Endothelial cell (in vitro differentiated cells): Measurements from ENCODE around the gene ZNF117. TPM values are rescaled to one million over a fixed set of nuclear protein-coding genes. Genes with fewer than 3 reads are reported as not detected.
"Not testable (repeated sequence)": the region's sequence is repeated elsewhere in the genome, so short reads cannot be mapped to it uniquely, and the experiment has no call there.

Experiments
- DNase-seq: peaks from one replicate; pipeline ENCODE4 v3.0.0; 2021; ENCODE audit warnings: low spot score
- H3K27ac Mint-ChIP-seq: one replicate; pipeline ENCODE4 v1.8.0; 2021; ENCODE audit warnings: mixed read lengths, inconsistent platforms; ENCODE audit not compliant: unreplicated experiment
- H3K27me3 Mint-ChIP-seq: one replicate; pipeline ENCODE4 v1.8.0; 2021; ENCODE audit warnings: mild to moderate bottlenecking, moderate library complexity, mixed read lengths, inconsistent platforms; ENCODE audit not compliant: unreplicated experiment
- H3K36me3 Mint-ChIP-seq: one replicate; pipeline ENCODE4 v1.8.0; 2021; ENCODE audit warnings: mild to moderate bottlenecking, low read depth, mixed read lengths, inconsistent platforms; ENCODE audit not compliant: unreplicated experiment
- H3K4me1 Mint-ChIP-seq: one replicate; pipeline ENCODE4 v1.8.0; 2021; ENCODE audit warnings: mild to moderate bottlenecking, mixed read lengths, inconsistent platforms; ENCODE audit not compliant: unreplicated experiment
- H3K4me3 Mint-ChIP-seq: one replicate; pipeline ENCODE4 v1.8.0; 2021; ENCODE audit warnings: mild to moderate bottlenecking, mixed read lengths, inconsistent platforms; ENCODE audit not compliant: unreplicated experiment
- H3K9me3 Mint-ChIP-seq: one replicate; pipeline ENCODE4 v1.8.0; 2021; ENCODE audit warnings: mixed read lengths, inconsistent platforms; ENCODE audit not compliant: unreplicated experiment
- CTCF ChIP-seq: fragments of 200-600 bp; sonication (generic); IDR thresholded peaks from one replicate; pipeline ENCODE4 v1.5.0; 2021; ENCODE audit warnings: antibody characterized with exemption; ENCODE audit not compliant: unreplicated experiment
- total RNA-seq: library from RNA; stranded (reverse); fragmentation: NEBNext Ultra II Directional; extraction: Animal tissue kit (Norgen Biotek cat#: 25700); gene quantifications from one replicate; pipeline ENCODE4 v1.2.1, GENCODE V29; 2021; ENCODE audit not compliant: unreplicated experiment

The ZNF117 gene
- total RNA-seq, 1 donor from 2014 or later: 42.0 TPM

GRCh38 chr7:65009394-65009793 lies 18.6 kb upstream of the ZNF117 start:
- H3K27me3 Mint-ChIP-seq, H3K9me3 Mint-ChIP-seq, DNase-seq: not testable (repeated sequence)

GRCh38 chr7:65007036-65007435 lies 16.2 kb upstream of the ZNF117 start:
- not testable (repeated sequence) for DNase-seq, H3K36me3 Mint-ChIP-seq, H3K9me3 Mint-ChIP-seq, H3K27me3 Mint-ChIP-seq
- Mint-ChIP-seq H3K4me3 (peak overlapping the region; percentile 97), H3K4me1 (peaks cover 19% of the 10 kb centered on the region), H3K27ac (peak overlapping the region; percentile 72)

More at GRCh38 chr7:65009394-65009793, 18.6 kb upstream of the ZNF117 start:
- not testable (repeated sequence) for H3K36me3 Mint-ChIP-seq, H3K4me3 Mint-ChIP-seq, H3K27ac Mint-ChIP-seq
- peaks cover 19% of the 10 kb centered on the region for H3K4me1 Mint-ChIP-seq

GRCh38 chr7:65006094-65006992 lies 15.5 kb upstream of the ZNF117 start, which contains the start of gene ERV3-1:
TSS of gene ERV3-1 (minus strand) at chr7:65006687. CDS start at chr7:64993026, 13,661 bp downstream.
- peak within 1 kb of the TSS; percentile 96 for H3K27ac Mint-ChIP-seq
- peak within 1 kb of the TSS; percentile 97 for H3K4me3 Mint-ChIP-seq
- no peak for TF ChIP-seq CTCF
- H3K4me1 Mint-ChIP-seq: peaks cover 19% of the 10 kb centered on the region
- DNase-seq: peak; percentile 84
- H3K9me3 Mint-ChIP-seq: peaks cover 6% of the 10 kb centered on the region
- peaks cover 4% of the 10 kb centered on the region for H3K27me3 Mint-ChIP-seq
- H3K36me3 Mint-ChIP-seq: peaks cover 15% of the 10 kb centered on the region

GRCh38 chr7:65004575-65004974 lies 13.7 kb upstream of the ZNF117 start:
- H3K27me3 Mint-ChIP-seq: peaks cover 4% of the 10 kb centered on the region
- no peak overlapping the region for H3K27ac Mint-ChIP-seq
- peaks cover 31% of the 10 kb centered on the region for H3K36me3 Mint-ChIP-seq
- peaks cover 17% of the 10 kb centered on the region for H3K9me3 Mint-ChIP-seq
- no peak for TF ChIP-seq CTCF
- DNase-seq: no peak
- peaks cover 22% of the 10 kb centered on the region for H3K4me1 Mint-ChIP-seq
- H3K4me3 Mint-ChIP-seq: peak overlapping the region; percentile 97

GRCh38 chr7:65002972-65003585 lies 12.2 kb upstream of the ZNF117 start:
- no peak for TF ChIP-seq CTCF
- Mint-ChIP-seq H3K36me3 (peaks cover 46% of the 10 kb centered on the region), H3K4me3 (no peak overlapping the region), H3K27ac (no peak overlapping the region), H3K27me3 (peaks cover 15% of the 10 kb centered on the region), H3K9me3 (peaks cover 29% of the 10 kb centered on the region), H3K4me1 (peaks cover 22% of the 10 kb centered on the region)
- DNase-seq: no peak
